ENCODE measurements around the gene GYPB. TPM values are rescaled to one million over a fixed set of nuclear protein-coding genes. Genes with fewer than 3 reads are reported as not detected.
"Not testable (repeated sequence)": the region's sequence is repeated elsewhere in the genome, so short reads cannot be mapped to it uniquely, and the experiment has no call there.

GYPB gene
- total and polyA plus RNA-seq, 2 donors (not counting 1 experiment from before 2014, with no cell fraction given), result 0.91 TPM; not detected in 1

DNA sequence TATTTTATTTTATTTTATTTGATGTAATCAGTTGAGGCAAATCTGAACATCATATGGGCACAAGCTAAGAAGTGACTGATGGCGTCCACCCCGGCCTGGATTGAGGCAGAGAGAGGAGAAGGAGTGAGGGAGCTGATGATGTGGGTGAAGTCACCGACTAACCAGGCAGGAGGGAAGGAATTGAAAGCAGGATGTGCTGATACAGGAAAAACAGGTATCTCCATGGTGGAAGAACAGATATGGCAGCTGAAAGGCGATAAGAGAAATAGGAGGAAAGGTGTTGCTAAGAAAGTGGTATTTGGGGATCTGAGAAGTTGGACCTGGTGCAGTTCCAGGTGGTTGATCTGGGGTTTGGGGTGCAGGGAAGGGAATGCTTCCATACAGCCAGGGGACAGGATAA, 37.6 kb upstream of the GYPB start:
- Mint-ChIP-seq H3K9me3 (ENCODE audit: insufficient read depth) (no peaks in the 10 kb centered on the region), H3K4me1 (no peaks in the 10 kb centered on the region), H3K4me3 (no peak overlapping the region), H3K27ac (no peak overlapping the region), H3K27me3 (no peaks in the 10 kb centered on the region)
- ChIA-PET POLR2A (no interaction called here), CTCF (no interaction called here)
- Histone ChIP-seq H3K9me3 (ENCODE audit: control extremely low read depth in 1 of 3, control insufficient read depth in 2 of 3, insufficient read depth in 1 of 3, low read length in 2 of 3) (peaks cover 0 to 5% (median 3%) of the 10 kb centered on the region in 3 donors), H3K9ac (ENCODE audit: low read length) (no peak overlapping the region), H3K4me1 (ENCODE audit: control insufficient read depth in 2 of 2, insufficient read depth in 2 of 2, low read length in 2 of 2) (no peaks in the 10 kb centered on the region), H3K4me3 (ENCODE audit: control extremely low read depth in 1 of 5, extremely low read depth in 1 of 5, insufficient read depth in 1 of 5, low read depth in 2 of 5, low read length in 4 of 5) (no peak overlapping the region), H3K27me3 (replicated peaks in 1 of 4; ENCODE audit: control extremely low read depth in 1 of 4, control insufficient read depth in 3 of 4, insufficient read depth in 4 of 4, low read length in 3 of 4) (no peaks in the 10 kb centered on the region), H4K20me1 (ENCODE audit: control insufficient read depth, insufficient read depth, low read length, poor library complexity, severe bottlenecking) (no peaks in the 10 kb centered on the region), H2AFZ (ENCODE audit: insufficient read depth, low read depth, low read length, poor library complexity, severe bottlenecking) (no peak overlapping the region), H3K79me2 (ENCODE audit: control insufficient read depth, insufficient read depth, low read length) (no peaks in the 10 kb centered on the region), H3K4me2 (replicated peaks; ENCODE audit: low read depth, low read length, poor library complexity, severe bottlenecking) (no peak overlapping the region), H3K27ac (ENCODE audit: low read length in 2 of 2) (no peak overlapping the region), H3K36me3 (replicated peaks in 1 of 2; ENCODE audit: control extremely low read depth in 1 of 2, control insufficient read depth in 1 of 2, extremely low read depth in 1 of 2, insufficient read depth in 2 of 2, low read length in 1 of 2) (no peaks in the 10 kb centered on the region)
- DNase-seq (no peak), ATAC-seq (ENCODE audit: low read depth) (no peak)
- intact Hi-C loops (cut with micrococcal nuclease), result no loop called here
- TF ChIP-seq, protein P1, sequence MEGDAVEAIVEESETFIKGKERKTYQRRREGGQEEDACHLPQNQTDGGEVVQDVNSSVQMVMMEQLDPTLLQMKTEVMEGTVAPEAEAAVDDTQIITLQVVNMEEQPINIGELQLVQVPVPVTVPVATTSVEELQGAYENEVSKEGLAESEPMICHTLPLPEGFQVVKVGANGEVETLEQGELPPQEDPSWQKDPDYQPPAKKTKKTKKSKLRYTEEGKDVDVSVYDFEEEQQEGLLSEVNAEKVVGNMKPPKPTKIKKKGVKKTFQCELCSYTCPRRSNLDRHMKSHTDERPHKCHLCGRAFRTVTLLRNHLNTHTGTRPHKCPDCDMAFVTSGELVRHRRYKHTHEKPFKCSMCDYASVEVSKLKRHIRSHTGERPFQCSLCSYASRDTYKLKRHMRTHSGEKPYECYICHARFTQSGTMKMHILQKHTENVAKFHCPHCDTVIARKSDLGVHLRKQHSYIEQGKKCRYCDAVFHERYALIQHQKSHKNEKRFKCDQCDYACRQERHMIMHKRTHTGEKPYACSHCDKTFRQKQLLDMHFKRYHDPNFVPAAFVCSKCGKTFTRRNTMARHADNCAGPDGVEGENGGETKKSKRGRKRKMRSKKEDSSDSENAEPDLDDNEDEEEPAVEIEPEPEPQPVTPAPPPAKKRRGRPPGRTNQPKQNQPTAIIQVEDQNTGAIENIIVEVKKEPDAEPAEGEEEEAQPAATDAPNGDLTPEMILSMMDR (IDR thresholded peaks at IDR 0.05), result no peak
- TF ChIP-seq EZH2 (IDR thresholded peaks at IDR 0.05; ENCODE audit: borderline replicate concordance, insufficient read depth, low read depth, low read length, poor library complexity, severe bottlenecking), result no peak
- WGBS (ENCODE audit: insufficient coverage), result 92% methylated on average over 4 of the region's 4 CpGs

DNA sequence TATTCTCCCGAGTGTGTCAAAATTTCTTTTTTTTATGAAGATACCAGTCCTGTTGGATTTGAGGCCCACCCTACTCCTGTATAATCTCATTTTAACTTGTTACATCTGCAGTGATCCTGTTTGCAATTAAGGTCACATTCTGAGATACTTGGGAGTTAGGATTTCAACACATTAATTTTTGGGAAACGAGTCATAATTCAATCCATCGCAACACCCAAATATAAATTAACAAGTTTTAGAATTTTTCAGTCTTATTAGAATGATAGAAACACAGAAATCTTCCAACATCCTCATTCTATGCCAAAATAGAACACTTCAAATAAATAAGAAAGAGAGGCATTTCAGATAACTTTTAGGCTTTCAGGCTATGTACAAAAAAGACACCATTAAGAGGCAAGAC, 36.2 kb upstream of the GYPB start:
- not testable (repeated sequence) for H3K27me3 Mint-ChIP-seq; H2AFZ ChIP-seq (ENCODE audit: insufficient read depth, low read depth, low read length, poor library complexity, severe bottlenecking)
- WGBS (ENCODE audit: insufficient coverage), result no CpG with 5 or more reads among the region's 3 CpGs

DNA sequence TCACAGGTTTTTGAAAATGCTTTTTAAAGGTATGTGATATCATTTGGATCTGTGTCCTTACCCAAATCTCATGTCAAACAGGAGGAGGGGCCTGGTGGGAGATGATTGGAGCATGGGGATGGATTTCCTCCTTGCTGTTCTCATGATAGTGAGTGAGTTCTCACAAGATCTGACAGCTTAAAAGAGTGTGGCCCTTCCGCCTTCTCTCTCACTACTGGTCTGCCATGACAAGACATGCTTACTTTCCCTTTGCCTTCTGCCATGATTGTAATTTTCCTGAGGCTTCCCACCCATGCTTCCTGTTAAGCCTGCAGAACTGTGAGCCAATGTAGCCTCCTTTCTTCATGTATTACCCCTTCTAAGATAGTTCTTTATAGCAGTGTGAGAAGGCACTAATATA, 32.3 kb upstream of the GYPB start:
- ATAC-seq (ENCODE audit: low read depth); intact Hi-C loops (cut with micrococcal nuclease); H3K4me3 Mint-ChIP-seq; H3K27me3 Mint-ChIP-seq; H3K36me3 ChIP-seq (replicated peaks in 1 of 2; ENCODE audit: control extremely low read depth in 1 of 2, control insufficient read depth in 1 of 2, extremely low read depth in 1 of 2, insufficient read depth in 2 of 2, low read length in 1 of 2); H3K9ac ChIP-seq (ENCODE audit: low read length); H3K9me3 ChIP-seq (ENCODE audit: control extremely low read depth in 1 of 3, control insufficient read depth in 2 of 3, insufficient read depth in 1 of 3, low read length in 2 of 3); H3K79me2 ChIP-seq (ENCODE audit: control insufficient read depth, insufficient read depth, low read length); POLR2A ChIA-PET; H3K4me2 ChIP-seq (replicated peaks; ENCODE audit: low read depth, low read length, poor library complexity, severe bottlenecking); H3K4me1 Mint-ChIP-seq; DNase-seq; H3K4me1 ChIP-seq (ENCODE audit: control insufficient read depth in 2 of 2, insufficient read depth in 2 of 2, low read length in 2 of 2); H3K27ac Mint-ChIP-seq; H3K27me3 ChIP-seq (replicated peaks in 1 of 4; ENCODE audit: control extremely low read depth in 1 of 4, control insufficient read depth in 3 of 4, insufficient read depth in 4 of 4, low read length in 3 of 4); H2AFZ ChIP-seq (ENCODE audit: insufficient read depth, low read depth, low read length, poor library complexity, severe bottlenecking); CTCF ChIA-PET; H3K4me3 ChIP-seq (ENCODE audit: control extremely low read depth in 1 of 5, extremely low read depth in 1 of 5, insufficient read depth in 1 of 5, low read depth in 2 of 5, low read length in 4 of 5); H3K9me3 Mint-ChIP-seq (ENCODE audit: insufficient read depth); H3K27ac ChIP-seq (ENCODE audit: low read length in 2 of 2); H4K20me1 ChIP-seq (ENCODE audit: control insufficient read depth, insufficient read depth, low read length, poor library complexity, severe bottlenecking): not testable (repeated sequence)
- 100% methylated on average over 1 of the region's 1 CpG for WGBS (ENCODE audit: insufficient coverage)

More for the DNA sequence above, 36.2 kb upstream of the GYPB start:
- H3K27ac Mint-ChIP-seq; H3K4me1 ChIP-seq (ENCODE audit: control insufficient read depth in 2 of 2, insufficient read depth in 2 of 2, low read length in 2 of 2); H4K20me1 ChIP-seq (ENCODE audit: control insufficient read depth, insufficient read depth, low read length, poor library complexity, severe bottlenecking); ATAC-seq (ENCODE audit: low read depth); H3K9ac ChIP-seq (ENCODE audit: low read length); POLR2A ChIA-PET; H3K4me2 ChIP-seq (replicated peaks; ENCODE audit: low read depth, low read length, poor library complexity, severe bottlenecking); H3K4me3 Mint-ChIP-seq; H3K4me3 ChIP-seq (ENCODE audit: control extremely low read depth in 1 of 5, extremely low read depth in 1 of 5, insufficient read depth in 1 of 5, low read depth in 2 of 5, low read length in 4 of 5); intact Hi-C loops (cut with micrococcal nuclease); H3K9me3 Mint-ChIP-seq (ENCODE audit: insufficient read depth); CTCF ChIA-PET; H3K79me2 ChIP-seq (ENCODE audit: control insufficient read depth, insufficient read depth, low read length); H3K9me3 ChIP-seq (ENCODE audit: control extremely low read depth in 1 of 3, control insufficient read depth in 2 of 3, insufficient read depth in 1 of 3, low read length in 2 of 3); H3K27me3 ChIP-seq (replicated peaks in 1 of 4; ENCODE audit: control extremely low read depth in 1 of 4, control insufficient read depth in 3 of 4, insufficient read depth in 4 of 4, low read length in 3 of 4); H3K4me1 Mint-ChIP-seq; H3K36me3 ChIP-seq (replicated peaks in 1 of 2; ENCODE audit: control extremely low read depth in 1 of 2, control insufficient read depth in 1 of 2, extremely low read depth in 1 of 2, insufficient read depth in 2 of 2, low read length in 1 of 2); DNase-seq; H3K27ac ChIP-seq (ENCODE audit: low read length in 2 of 2): not testable (repeated sequence)
